ENCODE measurements around the gene RAB13.
"Not testable (repeated sequence)": the region's sequence is repeated elsewhere in the genome, so short reads cannot be mapped to it uniquely, and the experiment has no call there.

RAB13 gene

DNA sequence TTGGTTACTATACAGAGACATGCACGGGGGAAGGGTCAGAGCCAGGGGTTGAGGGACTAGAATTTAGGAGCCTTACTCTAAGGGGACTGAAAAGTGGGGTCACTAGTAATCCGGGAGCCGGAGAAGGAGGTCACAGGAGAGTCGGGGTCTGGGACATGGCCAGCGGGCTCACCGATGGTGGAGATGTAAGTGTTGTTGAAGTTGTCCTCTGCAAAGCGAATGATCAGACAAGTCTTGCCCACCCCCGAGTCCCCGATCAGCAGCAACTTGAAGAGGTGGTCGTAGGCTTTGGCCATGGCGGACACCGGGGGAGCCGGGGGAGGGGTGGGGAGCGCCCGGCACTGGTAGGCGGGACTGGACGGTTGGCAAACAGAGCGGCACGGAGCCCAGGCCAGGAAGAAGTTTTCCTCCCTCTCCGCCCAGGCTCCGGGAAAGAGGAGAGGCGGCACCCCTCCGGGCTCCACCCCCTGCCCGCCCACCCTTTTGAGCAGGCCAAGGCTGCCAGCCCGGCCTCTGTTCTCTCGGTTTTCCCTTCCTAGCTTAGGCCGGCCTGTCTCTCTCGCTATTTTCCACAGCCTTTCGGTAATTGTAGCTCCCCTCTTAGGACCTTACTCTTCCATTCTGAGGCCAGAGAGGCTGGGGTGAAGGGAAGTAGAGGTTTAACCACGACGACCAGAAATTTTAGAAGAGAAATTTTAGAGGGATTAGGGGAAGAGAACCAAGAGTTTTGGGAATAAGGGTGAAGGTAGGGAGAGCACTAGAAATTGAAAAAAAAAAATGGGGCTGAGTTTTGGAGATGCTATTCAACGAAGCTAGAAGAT is at the start of gene RAB13:
TSS of gene RAB13 (minus strand) at position 399 of the 821 bp plus-strand sequence. CDS start at position 296, 103 bp downstream.
- no peak for DNase-seq (ENCODE audit: low spot score)

DNA sequence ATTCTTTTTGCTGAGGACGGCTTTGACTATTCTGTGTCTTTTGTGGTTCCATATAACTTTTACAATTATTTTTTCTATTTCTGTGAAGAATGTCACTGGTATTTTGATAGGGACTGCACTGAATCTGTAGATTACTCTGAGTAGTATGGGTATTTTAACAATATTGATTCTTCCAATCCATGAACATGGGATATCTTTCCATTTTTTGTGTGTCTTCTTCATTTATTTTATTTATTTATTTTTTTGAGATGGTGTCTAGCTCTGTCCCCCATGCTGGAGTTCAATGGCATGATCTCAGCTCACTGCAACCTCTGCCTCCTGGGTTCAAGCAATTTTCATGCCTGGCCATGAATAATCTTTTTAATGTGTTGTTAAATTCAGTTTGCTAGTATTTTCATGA is 47.6 kb upstream of the RAB13 start:
- not testable (repeated sequence) for DNase-seq (ENCODE audit: low spot score)

GRCh38 chr1:154019940-154020339 is 33.8 kb upstream of the RAB13 start:
- DNase-seq (ENCODE audit: low spot score), result no peak

GRCh38 chr1:154019269-154019668 is 33.1 kb upstream of the RAB13 start:
- no peak for DNase-seq (ENCODE audit: low spot score)

DNA sequence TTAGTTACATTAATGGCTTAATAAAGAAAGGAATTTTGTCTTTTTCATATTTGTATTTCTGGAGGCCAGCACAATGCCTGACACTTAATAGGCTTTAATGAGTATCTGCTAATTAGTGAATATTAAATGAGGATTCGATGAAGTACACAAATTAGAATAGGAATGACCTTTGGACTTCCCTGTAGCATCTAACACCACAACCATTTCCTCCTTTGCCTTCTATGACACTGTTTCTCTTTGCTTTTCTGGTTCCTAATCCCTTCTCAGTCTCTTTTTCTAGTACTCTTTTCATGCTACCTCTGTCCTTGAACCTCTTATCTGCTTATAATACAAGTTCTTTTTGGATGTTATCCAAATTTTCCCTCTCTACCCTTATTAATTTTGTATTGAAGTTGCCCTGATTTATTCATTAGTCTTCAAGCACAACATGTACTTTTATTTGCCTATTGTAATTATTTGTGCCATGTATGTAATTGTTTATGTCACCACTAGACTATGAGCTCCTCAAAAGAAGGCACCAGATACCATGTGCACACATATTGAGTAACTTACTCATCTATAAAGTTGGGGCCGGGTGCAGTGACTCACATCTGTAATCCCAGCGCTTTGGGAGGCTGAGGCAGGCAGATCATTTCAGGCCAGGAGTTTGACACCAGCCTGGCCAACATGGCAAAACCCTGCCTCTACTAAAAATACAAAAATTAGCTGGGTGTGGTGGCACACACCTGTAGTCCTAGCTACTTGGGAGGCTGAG is 28.2 kb upstream of the RAB13 start:
- no peak for DNase-seq (ENCODE audit: low spot score)

GRCh38 chr1:154012543-154012942 is 26.4 kb upstream of the RAB13 start:
- not testable (repeated sequence) for DNase-seq (ENCODE audit: low spot score)

- DNase-seq (ENCODE audit: low spot score), result no peak
Measured at GRCh38 chr1:154012129-154012528, 26.0 kb upstream of the RAB13 start.

GRCh38 chr1:154006136-154006535 is 20.0 kb upstream of the RAB13 start:
- no peak for DNase-seq (ENCODE audit: low spot score)

DNA sequence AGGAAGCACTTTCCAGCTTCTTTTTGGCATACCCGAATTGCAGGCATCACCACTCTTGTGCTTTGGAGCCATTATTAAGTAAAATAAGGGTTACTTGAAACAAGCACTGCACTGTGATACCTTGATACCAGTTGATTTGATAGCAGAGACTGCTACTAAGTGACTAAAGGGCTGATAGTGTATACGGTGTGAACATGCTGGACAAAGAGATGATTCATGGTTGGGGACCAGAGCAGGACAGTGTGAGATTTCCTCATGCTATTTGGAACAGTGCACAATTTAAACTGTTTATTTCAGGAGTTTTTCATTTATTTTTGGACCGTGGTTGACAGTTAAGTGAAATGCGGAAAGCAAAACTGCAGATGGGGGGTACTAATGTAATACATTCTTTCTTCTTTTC is 14.3 kb upstream of the RAB13 start:
- DNase-seq (ENCODE audit: low spot score), result no peak

- DNase-seq (ENCODE audit: low spot score), result not testable (repeated sequence)
Measured at GRCh38 chr1:153996882-153997281, 10.7 kb upstream of the RAB13 start.

DNA sequence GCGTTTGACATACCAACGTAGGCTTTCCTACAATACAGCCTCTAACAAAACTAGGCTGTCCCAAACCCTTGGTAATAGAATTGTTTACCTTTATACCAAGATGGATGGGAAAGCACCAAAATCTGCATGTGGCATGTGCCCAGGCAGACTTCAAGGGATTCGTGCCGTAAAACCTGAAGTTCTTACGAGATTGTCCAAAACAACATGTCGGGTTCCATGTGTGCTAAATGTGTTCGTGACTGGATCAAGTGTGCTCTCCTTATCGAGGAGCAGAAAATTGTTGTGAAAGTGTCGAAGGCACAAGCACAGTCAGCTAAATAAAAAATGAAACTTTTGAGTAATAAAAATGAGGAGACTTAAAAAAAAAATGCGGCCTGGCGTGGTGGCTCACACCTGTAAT is 9.5 kb upstream of the RAB13 start:
- DNase-seq (ENCODE audit: low spot score), result no peak

DNA sequence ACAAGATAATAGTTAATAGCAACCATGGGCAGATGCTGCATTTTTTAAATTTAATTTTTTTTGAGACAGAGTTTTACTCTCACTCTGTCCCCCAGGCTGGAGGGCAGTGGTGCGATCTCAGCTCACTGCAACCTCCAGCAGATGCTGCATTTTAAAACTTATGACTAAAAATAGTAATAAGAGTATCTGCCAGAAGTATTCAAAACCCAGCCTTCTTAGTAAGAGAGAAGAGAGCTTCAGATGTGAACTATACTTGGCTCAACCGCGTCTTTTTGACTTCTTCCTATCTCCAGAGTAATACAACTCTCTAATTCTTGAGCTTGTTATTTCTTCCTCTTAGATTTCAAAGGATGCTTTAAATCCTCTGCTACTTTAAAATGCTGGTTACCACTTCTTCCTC is 9.1 kb upstream of the RAB13 start:
- no peak for DNase-seq (ENCODE audit: low spot score)

DNA sequence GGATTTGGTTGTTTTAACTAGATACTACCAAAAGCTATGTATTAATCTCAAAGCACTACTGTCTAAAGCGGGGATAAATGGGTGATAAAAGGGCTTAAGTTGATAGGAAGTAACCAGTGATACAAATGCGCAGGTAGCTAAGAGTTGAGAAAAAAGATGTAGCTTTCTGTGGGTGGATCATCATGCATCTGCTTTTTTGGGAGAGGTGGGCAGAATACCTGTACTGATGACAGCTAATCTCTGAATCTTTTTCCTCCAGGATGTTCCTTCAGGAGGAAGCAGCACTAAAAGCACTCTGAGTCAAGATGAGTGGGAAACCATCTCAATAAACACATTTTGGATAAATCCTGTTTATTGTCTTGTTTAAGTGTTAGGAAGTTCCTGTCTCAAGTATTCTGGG is 5.7 kb upstream of the RAB13 start:
- no peak for DNase-seq (ENCODE audit: low spot score)

DNA sequence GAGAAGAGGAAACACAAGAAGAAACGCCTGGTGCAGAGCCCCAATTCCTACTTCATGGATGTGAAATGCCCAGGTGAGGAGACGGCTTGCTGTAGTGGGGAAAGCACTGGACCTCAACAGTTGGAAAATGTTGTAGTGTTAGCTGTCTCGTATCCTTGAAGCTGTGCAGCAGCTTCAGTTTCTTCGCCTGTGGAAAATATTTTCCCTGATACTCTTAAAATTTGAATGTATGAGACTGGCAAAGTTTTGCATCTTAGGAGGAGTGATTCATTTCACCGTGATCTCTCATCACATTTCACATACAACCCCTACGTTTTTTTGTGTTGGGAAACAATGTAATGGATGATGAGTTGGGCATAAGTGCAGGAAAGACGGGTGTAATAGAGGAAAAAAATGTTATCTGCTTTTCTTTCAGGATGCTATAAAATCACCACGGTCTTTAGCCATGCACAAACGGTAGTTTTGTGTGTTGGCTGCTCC is 5.1 kb upstream of the RAB13 start:
- DNase-seq (ENCODE audit: low spot score), result no peak

- DNase-seq (ENCODE audit: low spot score), result peak; percentile 97
Measured at GRCh38 chr1:153990468-153991150, 4.5 kb upstream of the RAB13 start, which contains the start of gene RPS27. Gene RPS27, plus strand, starts transcription at chr1:153990762. Its CDS starts 35 bp downstream, at chr1:153990797.

DNA sequence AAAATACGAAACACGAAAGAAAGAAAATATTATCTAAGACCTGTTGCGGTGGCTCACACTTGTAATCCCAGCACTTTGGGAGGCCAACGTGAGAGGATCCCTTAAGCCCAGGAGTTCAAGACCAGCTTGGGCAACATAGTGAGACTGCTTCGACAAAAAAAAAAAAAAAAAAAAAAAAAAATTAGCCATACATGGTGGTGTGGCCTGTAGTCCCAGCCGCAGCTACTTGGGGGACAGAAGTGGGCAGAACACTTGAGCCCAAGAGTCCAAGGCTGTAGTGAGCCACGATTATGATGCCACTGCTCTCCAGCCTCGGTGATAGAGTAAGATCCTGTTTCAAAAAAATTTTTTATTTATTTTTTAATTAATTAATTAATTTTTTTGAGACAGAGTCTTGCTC is 1.5 kb upstream of the RAB13 start:
- DNase-seq (ENCODE audit: low spot score), result no peak

GRCh38 chr1:153985341-153985912 is 712 bp downstream of the RAB13 start:
- DNase-seq (ENCODE audit: low spot score), result no peak

- no peak for DNase-seq (ENCODE audit: low spot score)
Measured at GRCh38 chr1:153984123-153984894, 1.8 kb downstream of the RAB13 start.

DNA sequence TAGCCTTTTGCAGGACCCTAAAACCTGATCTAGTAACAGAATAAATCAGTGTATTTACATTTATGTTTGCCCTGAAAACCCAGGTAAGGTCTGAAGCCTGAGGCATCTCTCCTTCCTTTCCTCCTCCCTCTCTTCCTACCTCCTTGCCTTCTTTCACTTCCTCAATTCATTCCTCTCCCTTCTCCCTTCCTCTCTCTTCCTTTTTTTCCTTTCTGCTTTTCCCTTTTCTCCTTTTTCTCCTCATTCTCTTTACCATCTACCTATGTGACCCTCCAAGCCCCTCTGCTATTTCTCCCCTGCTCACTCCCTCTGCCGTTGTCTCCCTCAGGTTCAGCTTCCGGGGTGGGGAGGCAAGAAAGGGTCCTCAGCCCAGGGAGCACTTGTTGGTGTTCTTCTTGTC is 4.4 kb downstream of the RAB13 start:
- DNase-seq (ENCODE audit: low spot score), result not testable (repeated sequence)

- DNase-seq (ENCODE audit: low spot score), result not testable (repeated sequence)
Measured at GRCh38 chr1:153979091-153979490, 7.0 kb downstream of the RAB13 start.

GRCh38 chr1:153978274-153978909 is 7.7 kb downstream of the RAB13 start:
- no peak for DNase-seq (ENCODE audit: low spot score)
